ENCODE measurements around the gene FCMR. TPM values are rescaled to one million over a fixed set of nuclear protein-coding genes. Genes with fewer than 3 reads are reported as not detected.

The FCMR gene
- total and polyA plus RNA-seq, 2 donors from 2014 or later = 1.3 to 16.7 TPM

DNA sequence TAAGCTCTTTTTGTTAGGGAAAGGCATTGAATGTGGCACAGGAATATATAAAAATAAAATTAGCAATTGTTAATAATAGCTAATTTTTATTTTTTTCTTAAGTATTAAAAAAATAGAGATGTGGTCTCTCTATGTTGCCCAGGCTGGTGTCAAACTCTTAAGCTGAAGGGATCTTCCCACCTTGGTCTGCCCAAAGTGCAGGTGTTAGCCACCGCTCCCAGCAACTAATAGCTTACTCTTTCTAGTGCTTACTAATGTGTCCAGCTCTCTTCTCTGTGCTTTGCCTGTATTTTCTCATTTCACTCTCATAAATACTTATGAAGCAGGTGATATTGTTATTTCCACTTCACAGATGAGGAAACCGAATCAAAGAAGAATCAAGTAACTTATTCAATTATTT is 37.9 kb downstream of the FCMR start:
- H3K4me1 ChIP-seq (ENCODE audit: control insufficient read depth in 2 of 3, insufficient read depth in 2 of 3, low read depth in 1 of 3, low read length in 3 of 3) = no peaks in the 10 kb centered on the region
- no peak overlapping the region for H3K9ac ChIP-seq (ENCODE audit: low read length in 3 of 3)
- TF ChIP-seq, protein P1, sequence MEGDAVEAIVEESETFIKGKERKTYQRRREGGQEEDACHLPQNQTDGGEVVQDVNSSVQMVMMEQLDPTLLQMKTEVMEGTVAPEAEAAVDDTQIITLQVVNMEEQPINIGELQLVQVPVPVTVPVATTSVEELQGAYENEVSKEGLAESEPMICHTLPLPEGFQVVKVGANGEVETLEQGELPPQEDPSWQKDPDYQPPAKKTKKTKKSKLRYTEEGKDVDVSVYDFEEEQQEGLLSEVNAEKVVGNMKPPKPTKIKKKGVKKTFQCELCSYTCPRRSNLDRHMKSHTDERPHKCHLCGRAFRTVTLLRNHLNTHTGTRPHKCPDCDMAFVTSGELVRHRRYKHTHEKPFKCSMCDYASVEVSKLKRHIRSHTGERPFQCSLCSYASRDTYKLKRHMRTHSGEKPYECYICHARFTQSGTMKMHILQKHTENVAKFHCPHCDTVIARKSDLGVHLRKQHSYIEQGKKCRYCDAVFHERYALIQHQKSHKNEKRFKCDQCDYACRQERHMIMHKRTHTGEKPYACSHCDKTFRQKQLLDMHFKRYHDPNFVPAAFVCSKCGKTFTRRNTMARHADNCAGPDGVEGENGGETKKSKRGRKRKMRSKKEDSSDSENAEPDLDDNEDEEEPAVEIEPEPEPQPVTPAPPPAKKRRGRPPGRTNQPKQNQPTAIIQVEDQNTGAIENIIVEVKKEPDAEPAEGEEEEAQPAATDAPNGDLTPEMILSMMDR (IDR thresholded peaks at IDR 0.05; ENCODE audit: borderline replicate concordance, extremely low read depth, insufficient read depth) = no peak
- H3K9me3 ChIP-seq (ENCODE audit: control insufficient read depth in 2 of 3, insufficient read depth in 1 of 3, low read length in 3 of 3) = peaks cover 0 to 2% (median 0%) of the 10 kb centered on the region in 3 donors
- no peaks in the 10 kb centered on the region for H3K36me3 ChIP-seq (ENCODE audit: control insufficient read depth in 2 of 3, insufficient read depth in 3 of 3, low read length in 3 of 3)
- no peak overlapping the region for H3K4me3 ChIP-seq (ENCODE audit: low read length in 3 of 3)
- intact Hi-C loops (cut with DNase I) = no loop called here
- H3K27ac ChIP-seq (ENCODE audit: low read depth in 2 of 2, low read length in 2 of 2) = no peak overlapping the region
- no peaks in the 10 kb centered on the region for H3K27me3 ChIP-seq (ENCODE audit: control insufficient read depth, insufficient read depth, low read length)
- FAIRE-seq = no peak
- DNase-seq = no peak

DNA sequence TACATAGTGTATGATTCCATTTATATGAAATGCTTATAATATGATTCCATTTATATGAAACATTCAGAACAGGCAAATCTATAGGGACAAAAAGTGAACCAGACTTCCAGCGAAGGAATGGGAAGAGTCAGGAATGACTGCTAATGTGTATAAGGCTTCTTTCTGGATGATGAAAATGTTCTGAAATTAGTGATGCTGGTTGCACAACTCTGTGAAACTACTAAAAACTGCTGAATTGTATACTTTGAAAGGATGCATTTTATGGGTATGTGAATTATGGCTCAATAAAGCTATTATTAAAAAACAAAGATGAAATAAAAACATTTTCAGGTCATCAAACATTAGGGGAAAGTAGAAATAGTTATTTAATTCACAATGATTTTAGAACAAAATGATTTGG is 38.6 kb downstream of the FCMR start:
- Histone ChIP-seq H3K4me3 (ENCODE audit: low read length in 3 of 3) (no peak overlapping the region), H3K4me1 (ENCODE audit: control insufficient read depth in 2 of 3, insufficient read depth in 2 of 3, low read depth in 1 of 3, low read length in 3 of 3) (no peaks in the 10 kb centered on the region), H3K9me3 (ENCODE audit: control insufficient read depth in 2 of 3, insufficient read depth in 1 of 3, low read length in 3 of 3) (peaks cover 0 to 8% (median 0%) of the 10 kb centered on the region in 3 donors), H3K9ac (ENCODE audit: low read length in 3 of 3) (no peak overlapping the region), H3K27ac (ENCODE audit: low read depth in 2 of 2, low read length in 2 of 2) (no peak overlapping the region), H3K36me3 (ENCODE audit: control insufficient read depth in 2 of 3, insufficient read depth in 3 of 3, low read length in 3 of 3) (no peaks in the 10 kb centered on the region), H3K27me3 (ENCODE audit: control insufficient read depth, insufficient read depth, low read length) (no peaks in the 10 kb centered on the region)
- peak; percentile 25 for FAIRE-seq
- intact Hi-C loops (cut with DNase I) = no loop called here
- TF ChIP-seq, protein P1 (IDR thresholded peaks at IDR 0.05; ENCODE audit: borderline replicate concordance, extremely low read depth, insufficient read depth) = no peak
- no peak for DNase-seq

DNA sequence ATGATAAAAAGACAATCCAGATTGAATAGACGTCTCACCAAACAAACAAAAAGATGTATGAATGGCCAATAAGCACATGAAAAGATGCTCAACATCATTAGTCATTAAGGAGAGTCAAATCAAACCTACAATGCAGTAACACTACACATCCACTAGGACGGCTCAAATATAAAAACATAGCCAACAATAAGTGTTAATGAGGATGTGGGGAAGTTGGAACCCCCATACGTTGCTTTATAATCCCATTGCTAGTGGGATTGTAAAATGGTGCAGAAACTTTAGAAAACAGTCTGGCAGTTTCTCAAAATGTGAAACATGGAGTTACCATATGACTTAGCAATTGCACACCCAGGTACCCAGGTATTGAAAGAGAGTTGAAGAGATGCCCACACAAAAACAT is 39.2 kb downstream of the FCMR start:
- Histone ChIP-seq H3K4me3 (ENCODE audit: low read length in 3 of 3) (no peak overlapping the region), H3K27me3 (ENCODE audit: control insufficient read depth, insufficient read depth, low read length) (no peaks in the 10 kb centered on the region), H3K9me3 (ENCODE audit: control insufficient read depth in 2 of 3, insufficient read depth in 1 of 3, low read length in 3 of 3) (peaks cover 0 to 9% (median 0%) of the 10 kb centered on the region in 3 donors), H3K9ac (ENCODE audit: low read length in 3 of 3) (no peak overlapping the region), H3K36me3 (ENCODE audit: control insufficient read depth in 2 of 3, insufficient read depth in 3 of 3, low read length in 3 of 3) (no peaks in the 10 kb centered on the region), H3K27ac (ENCODE audit: low read depth in 2 of 2, low read length in 2 of 2) (no peak overlapping the region), H3K4me1 (ENCODE audit: control insufficient read depth in 2 of 3, insufficient read depth in 2 of 3, low read depth in 1 of 3, low read length in 3 of 3) (no peaks in the 10 kb centered on the region)
- FAIRE-seq = no peak
- intact Hi-C loops (cut with DNase I) = no loop called here
- TF ChIP-seq, protein P1 (IDR thresholded peaks at IDR 0.05; ENCODE audit: borderline replicate concordance, extremely low read depth, insufficient read depth) = no peak
- no peak for DNase-seq

DNA sequence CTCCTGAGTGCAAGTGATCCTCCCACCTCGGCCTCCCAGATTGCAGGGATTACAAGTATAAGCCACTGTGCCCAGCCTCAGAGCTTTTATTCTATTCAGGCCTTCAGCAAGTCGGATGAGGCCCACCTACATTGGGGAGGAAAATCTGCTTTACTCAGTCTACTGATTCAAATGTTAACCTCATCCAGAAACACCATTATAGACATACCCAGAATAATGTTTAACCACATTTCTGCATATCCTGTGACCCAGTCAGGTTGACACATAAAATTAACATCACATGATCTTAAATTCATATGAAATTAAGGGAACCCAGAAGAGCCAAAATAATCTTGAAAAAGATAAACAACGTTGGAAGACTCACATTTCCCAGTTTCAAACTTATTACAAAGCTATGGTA is 41.4 kb downstream of the FCMR start:
- H3K9me3 ChIP-seq (ENCODE audit: control insufficient read depth in 2 of 3, insufficient read depth in 1 of 3, low read length in 3 of 3) = peaks cover 0 to 9% (median 0%) of the 10 kb centered on the region in 3 donors
- no peak for DNase-seq
- no peaks in the 10 kb centered on the region for H3K4me1 ChIP-seq (ENCODE audit: control insufficient read depth in 2 of 3, insufficient read depth in 2 of 3, low read depth in 1 of 3, low read length in 3 of 3)
- FAIRE-seq = no peak
- no peaks in the 10 kb centered on the region for H3K36me3 ChIP-seq (ENCODE audit: control insufficient read depth in 2 of 3, insufficient read depth in 3 of 3, low read length in 3 of 3)
- TF ChIP-seq, protein P1 (IDR thresholded peaks at IDR 0.05; ENCODE audit: borderline replicate concordance, extremely low read depth, insufficient read depth) = no peak
- H3K27ac ChIP-seq (ENCODE audit: low read depth in 2 of 2, low read length in 2 of 2) = no peak overlapping the region
- no peak overlapping the region for H3K4me3 ChIP-seq (ENCODE audit: low read length in 3 of 3)
- intact Hi-C loops (cut with DNase I) = no loop called here
- H3K9ac ChIP-seq (ENCODE audit: low read length in 3 of 3) = no peak overlapping the region
- no peaks in the 10 kb centered on the region for H3K27me3 ChIP-seq (ENCODE audit: control insufficient read depth, insufficient read depth, low read length)
